Ishikawa (cell line): ENCODE data around the gene GAS6.

ENCODE experiments used
- CEBPB ChIP-seq: IDR thresholded peaks from 2 replicates; pipeline ENCODE4 v1.6.1; 2012
- CREB1 ChIP-seq: IDR thresholded peaks from 2 replicates; pipeline ENCODE4 v1.6.1; 2012; ENCODE audit warnings: low read depth
- EGR1 ChIP-seq: IDR thresholded peaks from 2 replicates; pipeline ENCODE4 v1.6.1; 2012
- EP300 ChIP-seq: IDR thresholded peaks from 2 replicates; pipeline ENCODE4 v1.6.1; 2012; ENCODE audit warnings: borderline replicate concordance
- FOXM1 ChIP-seq: IDR thresholded peaks from 2 replicates; pipeline ENCODE4 v1.6.1; 2012; ENCODE audit warnings: low read depth, borderline replicate concordance
- NFIC ChIP-seq: IDR thresholded peaks from 2 replicates; pipeline ENCODE4 v1.6.1; 2012
- RAD21 ChIP-seq: IDR thresholded peaks from 2 replicates; pipeline ENCODE4 v1.6.1; 2012; ENCODE audit warnings: low read depth
- TAF1 ChIP-seq: IDR thresholded peaks from 2 replicates; pipeline ENCODE4 v1.6.1; 2012; ENCODE audit warnings: low read depth, mild to moderate bottlenecking
- TCF12 ChIP-seq: IDR thresholded peaks from 2 replicates; pipeline ENCODE4 v1.6.1; 2012; ENCODE audit warnings: low read depth
- TEAD4 ChIP-seq: IDR thresholded peaks from 2 replicates; pipeline ENCODE4 v1.6.1; 2012
- YY1 ChIP-seq: IDR thresholded peaks from 2 replicates; pipeline ENCODE4 v1.6.1; 2012; ENCODE audit warnings: low read depth
- ZBTB7A ChIP-seq: IDR thresholded peaks from 2 replicates; pipeline ENCODE4 v1.6.1; 2012; ENCODE audit warnings: low read depth
- TF ChIP-seq, protein P1 (sequence below): IDR thresholded peaks from 2 replicates; pipeline ENCODE4 v1.6.1; 2012; ENCODE audit warnings: low read depth, mild to moderate bottlenecking
- TF ChIP-seq, protein P2 (sequence below): IDR thresholded peaks from 2 replicates; pipeline ENCODE4 v1.6.1; 2012
- TF ChIP-seq, protein P3 (sequence below): IDR thresholded peaks from 2 replicates; pipeline ENCODE4 v1.6.1; 2012

Gene GAS6

DNA sequence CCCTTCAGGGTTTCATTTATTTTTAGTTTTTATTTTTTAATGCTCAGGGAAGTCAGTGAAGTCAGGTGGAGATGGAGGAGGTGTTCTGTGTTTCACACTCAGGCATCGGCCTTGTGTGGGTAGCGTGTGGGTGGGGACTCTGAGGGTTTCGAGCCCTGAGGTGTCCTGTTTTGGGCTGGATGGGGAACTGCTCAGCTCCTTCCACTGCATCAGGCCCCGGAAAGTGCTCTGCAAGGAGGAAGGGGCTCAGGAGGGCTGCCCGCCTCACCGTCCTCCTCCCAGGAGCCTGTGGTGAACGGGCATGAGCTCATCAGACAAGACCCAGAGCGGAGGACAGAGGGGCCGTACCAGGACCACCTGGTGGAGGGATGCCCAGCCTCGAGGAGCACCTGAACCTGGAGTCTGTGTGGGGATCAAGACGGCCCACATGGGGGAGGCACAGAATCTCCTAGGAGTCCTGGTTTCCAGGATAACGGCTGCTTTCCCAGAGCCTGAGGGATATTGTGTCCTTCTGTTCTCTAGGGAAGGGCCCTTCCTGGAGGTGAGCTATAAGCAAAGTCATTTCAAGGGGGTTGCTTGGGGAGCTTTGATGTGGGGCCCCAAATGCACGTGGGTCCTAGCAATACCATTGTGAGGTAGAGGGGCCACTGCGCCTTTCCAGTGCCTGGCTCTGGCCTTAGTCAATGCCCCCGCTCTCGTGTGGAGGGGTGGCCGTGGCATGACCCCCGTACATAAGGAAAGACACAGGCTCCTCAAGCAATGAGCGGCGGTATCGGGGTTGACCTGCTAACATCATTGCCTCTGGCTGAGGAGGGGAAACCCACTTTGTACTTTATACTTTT, 13.5 kb upstream of the GAS6 start:
- TF ChIP-seq TAF1 (no peak), EP300 (no peak), YY1 (no peak), EGR1 (no peak), TEAD4 (no peak), FOXM1 (no peak), TCF12 (no peak), ZBTB7A (no peak), CREB1 (no peak), NFIC (no peak), RAD21 (no peak), CEBPB (no peak)
- TF ChIP-seq, protein P1, sequence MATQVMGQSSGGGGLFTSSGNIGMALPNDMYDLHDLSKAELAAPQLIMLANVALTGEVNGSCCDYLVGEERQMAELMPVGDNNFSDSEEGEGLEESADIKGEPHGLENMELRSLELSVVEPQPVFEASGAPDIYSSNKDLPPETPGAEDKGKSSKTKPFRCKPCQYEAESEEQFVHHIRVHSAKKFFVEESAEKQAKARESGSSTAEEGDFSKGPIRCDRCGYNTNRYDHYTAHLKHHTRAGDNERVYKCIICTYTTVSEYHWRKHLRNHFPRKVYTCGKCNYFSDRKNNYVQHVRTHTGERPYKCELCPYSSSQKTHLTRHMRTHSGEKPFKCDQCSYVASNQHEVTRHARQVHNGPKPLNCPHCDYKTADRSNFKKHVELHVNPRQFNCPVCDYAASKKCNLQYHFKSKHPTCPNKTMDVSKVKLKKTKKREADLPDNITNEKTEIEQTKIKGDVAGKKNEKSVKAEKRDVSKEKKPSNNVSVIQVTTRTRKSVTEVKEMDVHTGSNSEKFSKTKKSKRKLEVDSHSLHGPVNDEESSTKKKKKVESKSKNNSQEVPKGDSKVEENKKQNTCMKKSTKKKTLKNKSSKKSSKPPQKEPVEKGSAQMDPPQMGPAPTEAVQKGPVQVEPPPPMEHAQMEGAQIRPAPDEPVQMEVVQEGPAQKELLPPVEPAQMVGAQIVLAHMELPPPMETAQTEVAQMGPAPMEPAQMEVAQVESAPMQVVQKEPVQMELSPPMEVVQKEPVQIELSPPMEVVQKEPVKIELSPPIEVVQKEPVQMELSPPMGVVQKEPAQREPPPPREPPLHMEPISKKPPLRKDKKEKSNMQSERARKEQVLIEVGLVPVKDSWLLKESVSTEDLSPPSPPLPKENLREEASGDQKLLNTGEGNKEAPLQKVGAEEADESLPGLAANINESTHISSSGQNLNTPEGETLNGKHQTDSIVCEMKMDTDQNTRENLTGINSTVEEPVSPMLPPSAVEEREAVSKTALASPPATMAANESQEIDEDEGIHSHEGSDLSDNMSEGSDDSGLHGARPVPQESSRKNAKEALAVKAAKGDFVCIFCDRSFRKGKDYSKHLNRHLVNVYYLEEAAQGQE, result no peak
- TF ChIP-seq, protein P2, sequence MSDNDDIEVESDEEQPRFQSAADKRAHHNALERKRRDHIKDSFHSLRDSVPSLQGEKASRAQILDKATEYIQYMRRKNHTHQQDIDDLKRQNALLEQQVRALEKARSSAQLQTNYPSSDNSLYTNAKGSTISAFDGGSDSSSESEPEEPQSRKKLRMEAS, result no peak
- TF ChIP-seq, protein P3, sequence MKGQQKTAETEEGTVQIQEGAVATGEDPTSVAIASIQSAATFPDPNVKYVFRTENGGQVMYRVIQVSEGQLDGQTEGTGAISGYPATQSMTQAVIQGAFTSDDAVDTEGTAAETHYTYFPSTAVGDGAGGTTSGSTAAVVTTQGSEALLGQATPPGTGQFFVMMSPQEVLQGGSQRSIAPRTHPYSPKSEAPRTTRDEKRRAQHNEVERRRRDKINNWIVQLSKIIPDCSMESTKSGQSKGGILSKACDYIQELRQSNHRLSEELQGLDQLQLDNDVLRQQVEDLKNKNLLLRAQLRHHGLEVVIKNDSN, result no peak

DNA sequence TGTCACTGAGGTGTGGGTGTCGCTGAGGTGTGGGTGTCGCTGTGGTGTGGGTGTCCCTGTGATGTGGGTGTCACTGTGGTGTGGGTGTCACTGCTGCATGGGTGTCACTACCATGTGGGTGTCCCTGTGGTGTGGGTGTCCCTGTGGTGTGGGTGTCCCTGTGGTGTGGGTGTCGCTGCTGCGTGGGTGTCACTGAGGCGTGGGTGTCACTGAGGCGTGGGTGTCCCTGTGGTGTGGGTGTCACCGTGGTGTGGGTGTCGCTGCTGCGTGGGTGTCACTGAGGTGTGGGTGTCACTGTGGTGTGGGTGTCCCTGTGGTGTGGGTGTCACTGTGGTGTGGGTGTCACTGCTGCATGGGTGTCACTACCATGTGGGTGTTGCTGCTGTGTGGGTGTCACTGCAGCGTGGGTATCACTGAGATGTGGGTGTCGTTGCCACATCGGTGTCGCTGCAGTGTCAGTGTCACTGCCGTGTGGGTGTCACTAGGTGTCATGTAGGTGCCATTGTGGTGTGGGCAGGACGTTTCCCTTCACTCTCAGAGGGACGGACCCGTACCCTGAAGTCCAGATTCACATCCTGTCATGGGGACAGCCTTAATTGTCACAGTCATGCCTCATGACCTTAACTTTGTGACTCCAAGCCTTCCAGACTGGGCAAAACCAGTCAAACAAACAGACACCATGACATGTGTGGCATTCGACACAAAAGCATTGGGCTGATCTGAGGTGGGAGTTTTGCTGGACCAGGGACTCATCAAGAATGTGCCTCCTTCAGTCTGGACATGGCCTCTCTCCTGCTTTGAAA, 12.7 kb upstream of the GAS6 start:
- TF ChIP-seq EP300, result no peak
- TF ChIP-seq, protein P3, result no peak
- TF ChIP-seq, protein P2, result no peak
- no peak for TF ChIP-seq CEBPB
- TF ChIP-seq EGR1, result no peak
- no peak for TF ChIP-seq TEAD4
- TF ChIP-seq ZBTB7A, result no peak
- no peak for TF ChIP-seq RAD21
- no peak for TF ChIP-seq TAF1
- no peak for TF ChIP-seq YY1
- no peak for TF ChIP-seq TCF12
- TF ChIP-seq NFIC, result no peak

DNA sequence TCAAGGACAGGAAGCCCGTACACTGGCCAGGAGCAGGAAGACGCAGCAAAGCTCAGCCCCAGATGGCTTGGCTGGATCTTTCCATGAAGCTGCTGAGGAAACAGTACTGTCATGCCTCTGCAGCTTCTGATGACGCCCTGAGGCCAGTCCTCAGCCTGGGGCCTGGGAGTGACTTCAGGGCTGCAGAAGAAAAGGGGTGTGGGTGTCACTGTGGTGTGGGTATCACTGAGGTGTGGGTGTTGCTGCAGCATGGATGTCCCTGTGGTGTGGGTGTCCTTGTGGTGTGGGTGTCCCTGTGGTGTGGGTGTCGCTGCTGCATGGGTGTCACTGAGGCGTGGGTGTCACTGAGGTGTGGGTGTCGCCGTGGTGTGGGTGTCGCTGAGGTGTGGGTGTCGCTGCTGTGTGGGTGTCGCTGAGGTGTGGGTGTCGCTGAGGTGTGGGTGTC, 12.0 kb upstream of the GAS6 start:
- TF ChIP-seq CEBPB (no peak), TEAD4 (no peak), EP300 (no peak), TAF1 (no peak), NFIC (no peak), TCF12 (no peak), RAD21 (no peak), EGR1 (no peak), YY1 (no peak), FOXM1 (no peak)
- TF ChIP-seq, protein P3, result no peak
- TF ChIP-seq, protein P2, result no peak
- TF ChIP-seq, protein P1, result no peak

DNA sequence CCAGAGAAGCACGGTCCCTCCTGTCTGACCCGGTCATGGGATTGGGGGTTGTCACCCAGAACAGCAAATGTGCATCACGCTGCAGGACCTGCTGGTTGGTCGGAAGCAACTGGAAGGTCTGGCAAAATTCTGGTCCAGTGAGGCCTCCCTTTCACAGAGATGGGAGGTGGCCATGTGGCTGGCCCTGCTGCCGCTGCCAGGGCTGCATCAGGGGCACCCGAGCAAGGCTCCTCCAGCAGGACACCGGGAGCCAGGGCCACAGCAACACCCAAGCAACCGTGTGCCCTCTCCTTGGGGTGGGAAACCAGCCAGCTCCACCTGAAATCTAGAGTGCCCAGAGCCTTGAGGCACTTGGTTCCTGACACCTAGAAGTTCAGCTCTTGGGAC, 11.5 kb upstream of the GAS6 start:
- TF ChIP-seq, protein P1, result no peak
- TF ChIP-seq NFIC (no peak), TCF12 (no peak), EP300 (no peak), TAF1 (no peak)
